ENCODE results near the gene BCR. TPM values are rescaled to one million over a fixed set of nuclear protein-coding genes. Genes with fewer than 3 reads are reported as not detected.

The BCR gene
- total and polyA plus RNA-seq, 2 of the 13 experiments (the other 11 are each of a cell fraction or from before 2014, with no cell fraction given) = 19.9 to 33.6 TPM

DNA sequence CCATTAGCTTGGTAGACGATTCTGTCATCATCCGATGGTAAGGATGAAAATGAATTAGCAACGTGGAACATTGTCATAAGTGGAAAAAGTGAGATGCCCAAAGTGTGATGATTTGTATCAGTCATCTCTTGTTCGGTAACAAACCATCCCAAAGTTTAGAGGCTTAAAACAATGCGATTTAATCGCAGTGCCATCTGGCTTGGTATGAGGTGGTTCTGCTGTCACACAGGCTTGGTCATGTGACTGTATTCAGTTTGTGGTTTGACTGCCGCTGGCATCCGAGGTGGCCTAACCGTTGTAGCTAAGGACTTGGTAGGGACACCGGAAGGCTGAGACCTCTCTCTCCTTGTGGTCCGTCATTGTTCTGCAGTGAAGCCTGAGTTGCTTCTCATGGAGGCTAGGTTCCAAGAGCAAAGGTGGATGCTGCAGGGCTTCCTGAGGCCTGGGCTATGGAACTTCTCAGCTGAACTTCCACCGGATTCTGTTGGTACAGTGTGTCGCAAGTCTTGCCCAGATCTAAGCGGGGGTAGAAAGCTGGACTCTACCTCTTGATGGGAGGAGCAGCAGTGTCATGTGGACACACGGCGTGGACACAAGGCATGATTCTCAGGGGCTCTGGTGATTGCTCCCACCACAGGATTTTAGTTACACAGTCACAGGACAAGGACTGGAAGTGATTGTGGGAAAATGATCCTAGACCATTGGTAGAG lies 36.3 kb downstream of the BCR start (continued):
- TF ChIP-seq, protein P1, sequence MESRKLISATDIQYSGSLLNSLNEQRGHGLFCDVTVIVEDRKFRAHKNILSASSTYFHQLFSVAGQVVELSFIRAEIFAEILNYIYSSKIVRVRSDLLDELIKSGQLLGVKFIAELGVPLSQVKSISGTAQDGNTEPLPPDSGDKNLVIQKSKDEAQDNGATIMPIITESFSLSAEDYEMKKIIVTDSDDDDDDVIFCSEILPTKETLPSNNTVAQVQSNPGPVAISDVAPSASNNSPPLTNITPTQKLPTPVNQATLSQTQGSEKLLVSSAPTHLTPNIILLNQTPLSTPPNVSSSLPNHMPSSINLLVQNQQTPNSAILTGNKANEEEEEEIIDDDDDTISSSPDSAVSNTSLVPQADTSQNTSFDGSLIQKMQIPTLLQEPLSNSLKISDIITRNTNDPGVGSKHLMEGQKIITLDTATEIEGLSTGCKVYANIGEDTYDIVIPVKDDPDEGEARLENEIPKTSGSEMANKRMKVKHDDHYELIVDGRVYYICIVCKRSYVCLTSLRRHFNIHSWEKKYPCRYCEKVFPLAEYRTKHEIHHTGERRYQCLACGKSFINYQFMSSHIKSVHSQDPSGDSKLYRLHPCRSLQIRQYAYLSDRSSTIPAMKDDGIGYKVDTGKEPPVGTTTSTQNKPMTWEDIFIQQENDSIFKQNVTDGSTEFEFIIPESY (CRISPR knock-in tag; IDR thresholded peaks at IDR 0.05) = peak; percentile 44; the same call in 1 of the 2 replicates
- TF ChIP-seq SATB2 (CRISPR knock-in tag; IDR thresholded peaks at IDR 0.05) = no peak
- TF ChIP-seq, protein P2, sequence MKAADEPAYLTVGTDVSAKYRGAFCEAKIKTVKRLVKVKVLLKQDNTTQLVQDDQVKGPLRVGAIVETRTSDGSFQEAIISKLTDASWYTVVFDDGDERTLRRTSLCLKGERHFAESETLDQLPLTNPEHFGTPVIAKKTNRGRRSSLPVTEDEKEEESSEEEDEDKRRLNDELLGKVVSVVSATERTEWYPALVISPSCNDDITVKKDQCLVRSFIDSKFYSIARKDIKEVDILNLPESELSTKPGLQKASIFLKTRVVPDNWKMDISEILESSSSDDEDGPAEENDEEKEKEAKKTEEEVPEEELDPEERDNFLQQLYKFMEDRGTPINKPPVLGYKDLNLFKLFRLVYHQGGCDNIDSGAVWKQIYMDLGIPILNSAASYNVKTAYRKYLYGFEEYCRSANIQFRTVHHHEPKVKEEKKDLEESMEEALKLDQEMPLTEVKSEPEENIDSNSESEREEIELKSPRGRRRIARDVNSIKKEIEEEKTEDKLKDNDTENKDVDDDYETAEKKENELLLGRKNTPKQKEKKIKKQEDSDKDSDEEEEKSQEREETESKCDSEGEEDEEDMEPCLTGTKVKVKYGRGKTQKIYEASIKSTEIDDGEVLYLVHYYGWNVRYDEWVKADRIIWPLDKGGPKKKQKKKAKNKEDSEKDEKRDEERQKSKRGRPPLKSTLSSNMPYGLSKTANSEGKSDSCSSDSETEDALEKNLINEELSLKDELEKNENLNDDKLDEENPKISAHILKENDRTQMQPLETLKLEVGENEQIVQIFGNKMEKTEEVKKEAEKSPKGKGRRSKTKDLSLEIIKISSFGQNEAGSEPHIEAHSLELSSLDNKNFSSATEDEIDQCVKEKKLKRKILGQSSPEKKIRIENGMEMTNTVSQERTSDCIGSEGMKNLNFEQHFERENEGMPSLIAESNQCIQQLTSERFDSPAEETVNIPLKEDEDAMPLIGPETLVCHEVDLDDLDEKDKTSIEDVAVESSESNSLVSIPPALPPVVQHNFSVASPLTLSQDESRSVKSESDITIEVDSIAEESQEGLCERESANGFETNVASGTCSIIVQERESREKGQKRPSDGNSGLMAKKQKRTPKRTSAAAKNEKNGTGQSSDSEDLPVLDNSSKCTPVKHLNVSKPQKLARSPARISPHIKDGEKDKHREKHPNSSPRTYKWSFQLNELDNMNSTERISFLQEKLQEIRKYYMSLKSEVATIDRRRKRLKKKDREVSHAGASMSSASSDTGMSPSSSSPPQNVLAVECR (CRISPR knock-in tag; IDR thresholded peaks at IDR 0.05; ENCODE audit: borderline replicate concordance) = peak; percentile 83
- peak; percentile 96 for TF ChIP-seq CEBPG (CRISPR knock-in tag; IDR thresholded peaks at IDR 0.05)
- TF ChIP-seq, protein P3, sequence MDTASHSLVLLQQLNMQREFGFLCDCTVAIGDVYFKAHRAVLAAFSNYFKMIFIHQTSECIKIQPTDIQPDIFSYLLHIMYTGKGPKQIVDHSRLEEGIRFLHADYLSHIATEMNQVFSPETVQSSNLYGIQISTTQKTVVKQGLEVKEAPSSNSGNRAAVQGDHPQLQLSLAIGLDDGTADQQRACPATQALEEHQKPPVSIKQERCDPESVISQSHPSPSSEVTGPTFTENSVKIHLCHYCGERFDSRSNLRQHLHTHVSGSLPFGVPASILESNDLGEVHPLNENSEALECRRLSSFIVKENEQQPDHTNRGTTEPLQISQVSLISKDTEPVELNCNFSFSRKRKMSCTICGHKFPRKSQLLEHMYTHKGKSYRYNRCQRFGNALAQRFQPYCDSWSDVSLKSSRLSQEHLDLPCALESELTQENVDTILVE (CRISPR knock-in tag; IDR thresholded peaks at IDR 0.05) = peak; percentile 64; the same call in 1 of the 2 replicates
- no peak for TF ChIP-seq ZNF333 (CRISPR knock-in tag; IDR thresholded peaks at IDR 0.05; ENCODE audit: borderline replicate concordance)
- peak; percentile 50; the same call in 1 of the 2 replicates for TF ChIP-seq KDM2A (CRISPR knock-in tag; IDR thresholded peaks at IDR 0.05; ENCODE audit: borderline replicate concordance, low read depth)
- 0 out of 2 replicates have a peak, but pooled peaks have one; percentile 41 for TF ChIP-seq ZNF747 (CRISPR knock-in tag; IDR thresholded peaks at IDR 0.05; ENCODE audit: borderline replicate concordance)
- TF ChIP-seq GABPB1 (CRISPR knock-in tag; IDR thresholded peaks at IDR 0.05) = peak; percentile 33; the same call in 1 of the 2 replicates
- peak; percentile 77; the same call in 1 of the 2 replicates for TF ChIP-seq NCOA2 (CRISPR knock-in tag; IDR thresholded peaks at IDR 0.05)
- TF ChIP-seq TFAP4 (IDR thresholded peaks at IDR 0.05; ENCODE audit: borderline replicate concordance, low read depth) = peak; percentile 88; the same call in 1 of the 2 replicates
- TF ChIP-seq SRY (CRISPR knock-in tag; IDR thresholded peaks at IDR 0.05) = no peak
- TF ChIP-seq GABPA (IDR thresholded peaks at IDR 0.05; ENCODE audit: low read depth, low read length) = no peak
- peak; percentile 31; the same call in 1 of the 2 replicates for TF ChIP-seq GABPA (CRISPR knock-in tag; IDR thresholded peaks at IDR 0.05; ENCODE audit: low read depth)
- TF ChIP-seq ZNF816 (CRISPR knock-in tag; IDR thresholded peaks at IDR 0.05; ENCODE audit: borderline replicate concordance) = 0 out of 2 replicates have a peak, but pooled peaks have one; percentile 45
- TF ChIP-seq SRSF9 (IDR thresholded peaks at IDR 0.05; ENCODE audit: borderline replicate concordance, insufficient read depth, low read depth, low read length, poor library complexity, severe bottlenecking) = no peak
- no peak for TF ChIP-seq ZNF782 (CRISPR knock-in tag; IDR thresholded peaks at IDR 0.05; ENCODE audit: borderline replicate concordance)
- TF ChIP-seq, protein P4, sequence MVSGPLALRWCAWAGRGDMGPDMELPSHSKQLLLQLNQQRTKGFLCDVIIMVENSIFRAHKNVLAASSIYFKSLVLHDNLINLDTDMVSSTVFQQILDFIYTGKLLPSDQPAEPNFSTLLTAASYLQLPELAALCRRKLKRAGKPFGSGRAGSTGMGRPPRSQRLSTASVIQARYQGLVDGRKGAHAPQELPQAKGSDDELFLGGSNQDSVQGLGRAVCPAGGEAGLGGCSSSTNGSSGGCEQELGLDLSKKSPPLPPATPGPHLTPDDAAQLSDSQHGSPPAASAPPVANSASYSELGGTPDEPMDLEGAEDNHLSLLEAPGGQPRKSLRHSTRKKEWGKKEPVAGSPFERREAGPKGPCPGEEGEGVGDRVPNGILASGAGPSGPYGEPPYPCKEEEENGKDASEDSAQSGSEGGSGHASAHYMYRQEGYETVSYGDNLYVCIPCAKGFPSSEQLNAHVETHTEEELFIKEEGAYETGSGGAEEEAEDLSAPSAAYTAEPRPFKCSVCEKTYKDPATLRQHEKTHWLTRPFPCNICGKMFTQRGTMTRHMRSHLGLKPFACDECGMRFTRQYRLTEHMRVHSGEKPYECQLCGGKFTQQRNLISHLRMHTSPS (CRISPR knock-in tag; IDR thresholded peaks at IDR 0.05; ENCODE audit: low read depth) = peak; percentile 55; the same call in 1 of the 2 replicates
- 0 out of 2 replicates have a peak, but pooled peaks have one; percentile 26 for TF ChIP-seq ZNF264 (CRISPR knock-in tag; IDR thresholded peaks at IDR 0.05)
